ENCODE results near the gene SKIL.
A peak's percentile ranks its signal among the peaks of the same experiment; 100 is the strongest.
"Not testable (repeated sequence)": the region's sequence is repeated elsewhere in the genome, so short reads cannot be mapped to it uniquely, and the experiment has no call there.

The SKIL gene

DNA sequence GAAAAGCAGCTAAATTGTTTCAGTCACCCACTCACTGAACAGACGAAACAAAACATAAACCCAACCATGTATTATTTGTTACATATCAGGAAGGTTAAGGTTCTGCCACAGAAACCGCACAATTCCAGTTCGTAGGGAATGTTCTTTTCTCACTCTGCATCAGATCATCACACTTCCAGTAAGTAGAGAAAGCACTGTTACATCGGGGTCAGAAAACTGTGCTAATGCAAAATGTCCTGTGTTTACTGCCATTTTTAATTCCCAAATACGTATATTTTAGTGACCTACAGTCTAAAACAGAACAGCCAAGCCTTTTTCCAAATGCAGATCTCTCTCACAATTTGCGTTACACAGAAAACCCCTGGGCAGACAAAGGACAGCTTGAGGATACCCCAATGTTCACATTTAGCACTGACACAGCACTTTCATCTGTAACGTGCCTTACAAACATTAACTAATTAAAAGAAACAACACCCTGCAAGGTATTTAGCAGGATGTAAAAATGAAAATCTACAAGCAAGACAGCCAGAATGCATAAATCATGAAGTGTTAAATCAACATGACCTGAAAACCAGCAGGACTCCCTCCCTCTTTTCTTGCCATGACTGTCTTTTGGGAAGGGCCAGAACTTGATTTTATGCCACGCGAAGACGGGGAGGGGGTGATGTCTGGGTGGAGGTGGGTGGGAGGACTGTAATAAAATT lies 34.8 kb upstream of the SKIL start:
- DNase-seq = peak; percentile 15
- no peak overlapping the region for H3K27ac ChIP-seq
- no peaks in the 10 kb centered on the region for H3K36me3 ChIP-seq (replicated peaks)
- TF ChIP-seq, protein P1, sequence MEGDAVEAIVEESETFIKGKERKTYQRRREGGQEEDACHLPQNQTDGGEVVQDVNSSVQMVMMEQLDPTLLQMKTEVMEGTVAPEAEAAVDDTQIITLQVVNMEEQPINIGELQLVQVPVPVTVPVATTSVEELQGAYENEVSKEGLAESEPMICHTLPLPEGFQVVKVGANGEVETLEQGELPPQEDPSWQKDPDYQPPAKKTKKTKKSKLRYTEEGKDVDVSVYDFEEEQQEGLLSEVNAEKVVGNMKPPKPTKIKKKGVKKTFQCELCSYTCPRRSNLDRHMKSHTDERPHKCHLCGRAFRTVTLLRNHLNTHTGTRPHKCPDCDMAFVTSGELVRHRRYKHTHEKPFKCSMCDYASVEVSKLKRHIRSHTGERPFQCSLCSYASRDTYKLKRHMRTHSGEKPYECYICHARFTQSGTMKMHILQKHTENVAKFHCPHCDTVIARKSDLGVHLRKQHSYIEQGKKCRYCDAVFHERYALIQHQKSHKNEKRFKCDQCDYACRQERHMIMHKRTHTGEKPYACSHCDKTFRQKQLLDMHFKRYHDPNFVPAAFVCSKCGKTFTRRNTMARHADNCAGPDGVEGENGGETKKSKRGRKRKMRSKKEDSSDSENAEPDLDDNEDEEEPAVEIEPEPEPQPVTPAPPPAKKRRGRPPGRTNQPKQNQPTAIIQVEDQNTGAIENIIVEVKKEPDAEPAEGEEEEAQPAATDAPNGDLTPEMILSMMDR (IDR thresholded peaks at IDR 0.05; ENCODE audit: low read depth, low read length, missing control alignments) = no peak
- H3K4me3 ChIP-seq (ENCODE audit: low read depth, low read length) = no peak overlapping the region
- H3K27me3 ChIP-seq (replicated peaks) = no peaks in the 10 kb centered on the region
- in situ Hi-C loops (cut with HindIII; ENCODE audit: low pct_ligation_motif_present, low sequenced_read_pairs) = no loop called here

DNA sequence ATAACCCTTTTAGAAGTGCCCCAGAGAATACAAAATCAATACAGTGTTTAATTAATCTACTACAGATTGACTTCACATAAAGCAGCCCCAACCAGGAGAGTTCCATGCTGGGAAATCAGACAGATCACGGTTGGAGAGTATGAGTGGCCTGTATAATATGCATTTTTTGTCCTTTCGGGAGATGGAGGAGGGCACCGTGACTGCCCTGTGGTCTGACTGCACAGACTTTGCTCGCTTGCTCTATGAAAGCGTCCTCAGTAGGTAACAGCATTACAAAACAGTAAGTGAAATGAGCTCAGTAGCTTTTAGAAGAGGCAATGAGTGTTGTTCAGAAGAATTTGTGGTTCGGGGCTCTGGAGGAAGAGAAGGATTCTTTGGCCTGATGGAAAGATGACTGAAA lies 34.2 kb upstream of the SKIL start:
- DNase-seq = peak; percentile 18
- H3K27me3 ChIP-seq (replicated peaks) = no peaks in the 10 kb centered on the region
- no peak overlapping the region for H3K27ac ChIP-seq
- TF ChIP-seq, protein P1 (IDR thresholded peaks at IDR 0.05; ENCODE audit: low read depth, low read length, missing control alignments) = no peak
- in situ Hi-C loops (cut with HindIII; ENCODE audit: low pct_ligation_motif_present, low sequenced_read_pairs) = no loop called here
- no peaks in the 10 kb centered on the region for H3K36me3 ChIP-seq (replicated peaks)
- no peak overlapping the region for H3K4me3 ChIP-seq (ENCODE audit: low read depth, low read length)

DNA sequence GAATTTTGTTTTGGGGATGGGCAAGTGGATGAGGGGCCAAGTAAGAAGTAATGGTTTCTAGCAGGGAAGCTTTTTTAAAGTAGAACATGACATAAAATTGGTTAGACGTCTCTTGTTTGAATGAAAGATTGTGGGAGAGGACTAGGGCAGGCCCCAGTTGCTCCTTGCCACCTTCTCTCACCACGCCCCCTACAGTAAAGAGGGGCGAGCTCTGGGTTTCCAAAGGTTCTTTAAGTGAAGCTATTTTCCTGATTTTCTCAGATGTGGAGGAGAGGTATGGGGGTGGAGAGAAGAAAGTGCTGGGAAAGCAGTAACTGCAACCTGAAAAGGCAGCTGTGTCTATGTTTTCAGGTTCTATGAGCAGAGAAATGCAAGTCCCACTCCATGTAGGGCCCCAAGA lies 32.6 kb upstream of the SKIL start:
- Histone ChIP-seq H3K27ac (no peak overlapping the region), H3K27me3 (replicated peaks) (no peaks in the 10 kb centered on the region), H3K36me3 (replicated peaks) (no peaks in the 10 kb centered on the region), H3K4me3 (ENCODE audit: low read depth, low read length) (no peak overlapping the region)
- DNase-seq = no peak
- in situ Hi-C loops (cut with HindIII; ENCODE audit: low pct_ligation_motif_present, low sequenced_read_pairs) = no loop called here
- TF ChIP-seq, protein P1 (IDR thresholded peaks at IDR 0.05; ENCODE audit: low read depth, low read length, missing control alignments) = no peak

DNA sequence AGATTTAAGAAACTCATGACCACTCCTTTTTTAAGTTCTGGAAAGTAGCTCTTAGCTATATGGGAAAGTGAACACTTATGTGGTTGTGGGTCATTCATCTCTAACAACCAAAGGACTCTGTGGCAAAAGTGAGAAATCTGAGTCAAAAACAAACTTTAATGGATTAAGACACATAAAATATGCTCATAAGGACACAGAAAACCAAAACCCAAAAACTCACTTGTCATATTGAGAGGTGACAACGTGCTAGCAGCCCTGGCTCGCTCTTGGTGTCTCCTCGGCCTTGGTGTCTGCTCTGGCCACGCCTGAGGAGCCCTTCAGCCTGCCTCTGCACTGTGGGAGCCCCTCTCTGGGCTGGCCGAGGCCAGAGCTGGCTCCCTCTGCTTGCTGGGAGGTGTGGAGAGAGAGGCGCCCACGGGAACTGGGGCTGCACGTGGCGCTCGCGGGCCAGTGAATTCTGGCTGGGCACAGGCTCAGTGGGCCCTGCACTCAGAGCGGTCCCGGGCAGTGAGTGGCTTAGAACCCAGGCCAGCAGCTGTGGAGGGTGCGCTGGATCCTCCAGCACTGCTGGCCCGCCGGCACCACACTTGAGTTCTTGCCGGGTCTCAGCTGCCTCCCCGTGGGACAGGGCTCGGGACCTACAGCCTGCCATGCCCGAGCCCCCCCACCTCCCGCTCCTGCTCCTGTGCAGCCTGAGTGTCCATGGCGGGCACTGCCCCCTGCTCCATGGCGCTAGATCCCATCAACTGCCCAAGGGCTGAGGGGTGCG lies 30.3 kb upstream of the SKIL start:
- in situ Hi-C loops (cut with HindIII; ENCODE audit: low pct_ligation_motif_present, low sequenced_read_pairs) = no loop called here
- H3K36me3 ChIP-seq (replicated peaks) = no peaks in the 10 kb centered on the region
- DNase-seq = no peak
- H3K4me3 ChIP-seq (ENCODE audit: low read depth, low read length) = no peak overlapping the region
- TF ChIP-seq, protein P1 (IDR thresholded peaks at IDR 0.05; ENCODE audit: low read depth, low read length, missing control alignments) = no peak
- no peak overlapping the region for H3K27ac ChIP-seq
- no peaks in the 10 kb centered on the region for H3K27me3 ChIP-seq (replicated peaks)

DNA sequence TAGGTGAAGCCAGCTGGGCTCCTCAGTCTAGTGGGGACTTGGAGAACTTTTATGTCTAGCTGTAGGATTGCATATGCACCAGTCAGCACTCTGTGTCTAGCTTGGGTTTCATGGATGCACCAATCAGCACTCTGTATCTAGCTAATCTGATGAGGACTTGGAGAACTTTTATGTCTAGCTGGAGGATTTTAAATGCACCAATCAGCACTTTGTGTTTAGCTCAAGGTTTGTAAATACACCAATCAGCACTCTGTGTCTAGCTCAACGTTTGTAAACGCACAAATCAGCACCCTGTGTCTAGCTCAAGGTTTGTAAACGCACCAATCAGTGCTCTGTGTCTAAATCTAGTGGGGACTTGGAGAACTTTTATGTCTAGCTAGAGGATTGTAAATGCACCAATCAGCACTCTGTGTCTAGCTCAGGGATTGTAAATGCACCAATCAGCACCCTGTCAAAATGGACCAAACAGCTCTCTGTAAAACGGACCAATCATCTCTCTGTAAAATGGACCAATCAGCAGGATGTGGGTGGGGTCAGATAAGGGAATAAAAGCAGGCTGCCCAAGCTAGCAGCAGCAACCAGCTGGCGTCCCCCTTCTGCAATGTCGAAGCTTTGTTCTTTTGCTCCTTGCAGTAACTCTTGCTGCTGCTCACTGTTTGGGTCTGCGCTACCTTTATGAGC lies 29.5 kb upstream of the SKIL start:
- H3K36me3 ChIP-seq (replicated peaks); H3K27ac ChIP-seq; H3K4me3 ChIP-seq (ENCODE audit: low read depth, low read length); H3K27me3 ChIP-seq (replicated peaks); DNase-seq; in situ Hi-C loops (cut with HindIII; ENCODE audit: low pct_ligation_motif_present, low sequenced_read_pairs): not testable (repeated sequence)

DNA sequence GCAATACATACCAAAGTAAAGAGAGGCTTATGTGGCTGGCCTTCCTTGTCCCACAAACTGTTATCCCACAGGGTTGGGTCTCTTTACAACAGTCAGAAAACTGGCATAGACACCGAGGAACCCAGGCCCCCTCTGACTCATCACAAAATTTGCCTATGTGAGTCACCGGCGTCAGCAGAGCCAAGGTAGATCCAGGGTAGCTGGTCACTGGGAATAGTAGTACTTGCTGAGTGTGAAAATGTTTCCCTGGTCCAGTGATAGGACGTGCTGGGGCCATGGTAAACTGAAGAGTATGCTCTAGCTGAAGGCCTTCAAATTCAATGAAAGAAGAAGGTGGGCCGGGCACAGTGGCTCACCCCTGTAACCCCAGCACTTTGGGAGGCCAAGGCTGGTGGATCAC lies 27.1 kb upstream of the SKIL start:
- peak; percentile 44 for DNase-seq
- in situ Hi-C loops (cut with HindIII; ENCODE audit: low pct_ligation_motif_present, low sequenced_read_pairs) = no loop called here
- Histone ChIP-seq H3K27me3 (replicated peaks) (no peaks in the 10 kb centered on the region), H3K36me3 (replicated peaks) (no peaks in the 10 kb centered on the region), H3K4me3 (ENCODE audit: low read depth, low read length) (no peak overlapping the region), H3K27ac (no peak overlapping the region)
- TF ChIP-seq, protein P1 (IDR thresholded peaks at IDR 0.05; ENCODE audit: low read depth, low read length, missing control alignments) = no peak
